Neuron (in vitro differentiated cells): ENCODE results near the gene CDC20.
A peak's percentile ranks its signal among the peaks of the same experiment; 100 is the strongest.

ENCODE experiments used
- H2AFZ ChIP-seq: one replicate; pipeline ENCODE4 v1.6.1; 2013; ENCODE audit warnings: low read depth, mild to moderate bottlenecking, inconsistent platforms, low read length, moderate library complexity
- H3K27me3 ChIP-seq: one replicate; pipeline ENCODE4 v1.6.1; 2013; ENCODE audit warnings: low read length; ENCODE audit not compliant: insufficient read depth
- H3K36me3 ChIP-seq: one replicate; pipeline ENCODE4 v1.6.1; 2013; ENCODE audit warnings: low read length; ENCODE audit not compliant: insufficient read depth
- H3K4me1 ChIP-seq: one replicate; pipeline ENCODE4 v1.6.1; 2013; ENCODE audit warnings: low read length; ENCODE audit not compliant: insufficient read depth
- H3K4me3 ChIP-seq: 2 replicates; pipeline ENCODE4 v1.5.1; 2013; ENCODE audit warnings: mild to moderate bottlenecking, low read length, moderate library complexity
- H3K9me3 ChIP-seq: one replicate; pipeline ENCODE4 v1.6.1; 2013; ENCODE audit warnings: low read length

CDC20 gene

GRCh38 chr1:43339584-43340232 is 19.1 kb upstream of the CDC20 start:
- H2AFZ ChIP-seq: no peak overlapping the region
- no peak overlapping the region for H3K4me3 ChIP-seq
- no peaks in the 10 kb centered on the region for H3K36me3 ChIP-seq
- H3K27me3 ChIP-seq: peaks cover 7% of the 10 kb centered on the region
- no peaks in the 10 kb centered on the region for H3K4me1 ChIP-seq
- no peaks in the 10 kb centered on the region for H3K9me3 ChIP-seq

GRCh38 chr1:43340559-43340958 is 18.2 kb upstream of the CDC20 start:
- Histone ChIP-seq H3K4me3 (no peak overlapping the region), H3K27me3 (peaks cover 7% of the 10 kb centered on the region), H2AFZ (no peak overlapping the region)

GRCh38 chr1:43344267-43344850 is 14.4 kb upstream of the CDC20 start:
- H3K36me3 ChIP-seq: no peaks in the 10 kb centered on the region
- H3K4me1 ChIP-seq: peaks cover 5% of the 10 kb centered on the region
- H3K27me3 ChIP-seq: peaks cover 26% of the 10 kb centered on the region
- H3K4me3 ChIP-seq: no peak overlapping the region
- no peaks in the 10 kb centered on the region for H3K9me3 ChIP-seq
- H2AFZ ChIP-seq: no peak overlapping the region

More at GRCh38 chr1:43340559-43340958, 18.2 kb upstream of the CDC20 start:
- Histone ChIP-seq H3K36me3 (no peaks in the 10 kb centered on the region), H3K4me1 (no peaks in the 10 kb centered on the region), H3K9me3 (no peaks in the 10 kb centered on the region)

GRCh38 chr1:43345120-43345519 is 13.7 kb upstream of the CDC20 start:
- no peaks in the 10 kb centered on the region for H3K9me3 ChIP-seq
- no peaks in the 10 kb centered on the region for H3K36me3 ChIP-seq
- H2AFZ ChIP-seq: no peak overlapping the region
- H3K4me1 ChIP-seq: peaks cover 11% of the 10 kb centered on the region
- H3K27me3 ChIP-seq: peaks cover 26% of the 10 kb centered on the region
- no peak overlapping the region for H3K4me3 ChIP-seq

GRCh38 chr1:43346636-43347035 is 12.1 kb upstream of the CDC20 start:
- H3K4me3 ChIP-seq: no peak overlapping the region
- H3K27me3 ChIP-seq: peaks cover 26% of the 10 kb centered on the region
- H3K36me3 ChIP-seq: no peaks in the 10 kb centered on the region

GRCh38 chr1:43348343-43348808 is 10.4 kb upstream of the CDC20 start:
- Histone ChIP-seq H3K9me3 (no peaks in the 10 kb centered on the region), H2AFZ (peak overlapping the region; percentile 95), H3K36me3 (no peaks in the 10 kb centered on the region), H3K27me3 (peaks cover 26% of the 10 kb centered on the region), H3K4me3 (peak overlapping the region; percentile 34), H3K4me1 (peaks cover 11% of the 10 kb centered on the region)

More at GRCh38 chr1:43346636-43347035, 12.1 kb upstream of the CDC20 start:
- H2AFZ ChIP-seq: no peak overlapping the region
- H3K4me1 ChIP-seq: peaks cover 11% of the 10 kb centered on the region
- no peaks in the 10 kb centered on the region for H3K9me3 ChIP-seq

- H3K36me3 ChIP-seq: no peaks in the 10 kb centered on the region
- H3K9me3 ChIP-seq: no peaks in the 10 kb centered on the region
- H3K4me1 ChIP-seq: peaks cover 11% of the 10 kb centered on the region
- H2AFZ ChIP-seq: peak overlapping the region; percentile 95
- peaks cover 25% of the 10 kb centered on the region for H3K27me3 ChIP-seq
- peak overlapping the region; percentile 45 for H3K4me3 ChIP-seq
Observed at GRCh38 chr1:43348809-43349593, 9.8 kb upstream of the CDC20 start.

GRCh38 chr1:43349594-43350306 is 9.0 kb upstream of the CDC20 start:
- Histone ChIP-seq H3K27me3 (peaks cover 22% of the 10 kb centered on the region), H3K36me3 (no peaks in the 10 kb centered on the region), H3K4me1 (peaks cover 11% of the 10 kb centered on the region), H2AFZ (peak overlapping the region; percentile 95), H3K4me3 (peak overlapping the region; percentile 45), H3K9me3 (no peaks in the 10 kb centered on the region)

- H3K36me3 ChIP-seq: no peaks in the 10 kb centered on the region
- peaks cover 11% of the 10 kb centered on the region for H3K4me1 ChIP-seq
- H3K4me3 ChIP-seq: no peak overlapping the region
- peaks cover 22% of the 10 kb centered on the region for H3K27me3 ChIP-seq
- no peaks in the 10 kb centered on the region for H3K9me3 ChIP-seq
- no peak overlapping the region for H2AFZ ChIP-seq
Observed at GRCh38 chr1:43350976-43351375, 7.8 kb upstream of the CDC20 start.

GRCh38 chr1:43351421-43352350 is 7.1 kb upstream of the CDC20 start:
- Histone ChIP-seq H3K27me3 (peaks cover 22% of the 10 kb centered on the region), H3K36me3 (no peaks in the 10 kb centered on the region), H2AFZ (no peak overlapping the region), H3K4me1 (peaks cover 11% of the 10 kb centered on the region), H3K9me3 (no peaks in the 10 kb centered on the region), H3K4me3 (no peak overlapping the region)

GRCh38 chr1:43352351-43352705 is 6.5 kb upstream of the CDC20 start:
- Histone ChIP-seq H3K27me3 (peaks cover 16% of the 10 kb centered on the region), H3K36me3 (no peaks in the 10 kb centered on the region), H3K4me1 (peaks cover 11% of the 10 kb centered on the region), H3K9me3 (no peaks in the 10 kb centered on the region), H2AFZ (no peak overlapping the region), H3K4me3 (no peak overlapping the region)

- Histone ChIP-seq H3K36me3 (no peaks in the 10 kb centered on the region), H3K4me3 (no peak overlapping the region), H2AFZ (no peak overlapping the region), H3K27me3 (peaks cover 11% of the 10 kb centered on the region), H3K9me3 (no peaks in the 10 kb centered on the region), H3K4me1 (peaks cover 13% of the 10 kb centered on the region)
Observed at GRCh38 chr1:43352881-43353280, 5.9 kb upstream of the CDC20 start.
